GM12878 (cell line): ENCODE data around the gene ARHGEF7. TPM values are rescaled to one million over a fixed set of nuclear protein-coding genes. Genes with fewer than 3 reads are reported as not detected.

Source experiments
- ATAC-seq: fragments of 200-7000 bp; cut with Tn5 transposase; 3 replicates; pipeline ENCODE4 v1.9.1; 2020; ENCODE audit warnings: mild to moderate bottlenecking, moderate library complexity
- BruUV-seq: library from RNA; stranded (reverse); fragments of 400-500 nt; replicated peaks from 2 replicates; lab custom pipeline; 2021; lab: Mats Ljungman, UMichigan
- CTCF ChIA-PET: fragments of 300-600 bp; sonication (Branson Sonifier 250); formaldehyde crosslinking; extraction: SDS; loops from one replicate; lab custom pipeline; 2021; ENCODE audit warnings: inconsistent platforms; lab: Yijun Ruan, JAX
- POLR2A ChIA-PET: fragments of 350-600 bp; formaldehyde crosslinking; extraction: SDS; loops from one replicate; lab custom pipeline; 2021; ENCODE audit warnings: inconsistent platforms; lab: Charles Lee
- RAD21 ChIA-PET: fragments of 300-600 bp; sonication (Branson Sonifier 250); formaldehyde crosslinking; loops from one replicate; lab custom pipeline; 2023; ENCODE audit warnings: antibody characterized with exemption; ENCODE audit not compliant: unreplicated experiment; lab: Charles Lee
- SMC1A ChIA-PET: fragments of 300-600 bp; sonication (Branson Sonifier 250); formaldehyde crosslinking; loops from one replicate; lab custom pipeline; 2023; ENCODE audit not compliant: unreplicated experiment, uncharacterized antibody; lab: Charles Lee
- DNase-seq: peaks from one replicate; pipeline ENCODE4 v3.0.0-alpha.2; 2011; ENCODE audit warnings: low read depth, low spot score
- FAIRE-seq: peaks from 3 replicates; lab custom pipeline; 2011; peaks lifted over from hg19 to GRCh38; lab: Jason Lieb, UNC
- H2AFZ ChIP-seq: 2 replicates; pipeline ENCODE4 v1.6.0; 2011; ENCODE audit warnings: low read depth, low read length, control low read depth; ENCODE audit not compliant: control insufficient read depth
- H3K27ac ChIP-seq: 2 replicates; pipeline ENCODE4 v1.5.1; 2011; ENCODE audit warnings: control low read depth; ENCODE audit not compliant: control insufficient read depth, insufficient read depth
- H3K27me3 ChIP-seq, 2 experiments: replicated peaks in 1 of 2; 2 replicates each; pipeline versions ENCODE4 v1.6.0 to v1.6.1; 2011; ENCODE audit warnings: low read length in 1 of 2; ENCODE audit not compliant: control insufficient read depth in 2 of 2, insufficient read depth in 2 of 2
- H3K36me3 ChIP-seq, 2 experiments: 2 replicates each; pipeline ENCODE4 v1.5.1; 2011; ENCODE audit warnings: low read length in 1 of 2; ENCODE audit not compliant: control insufficient read depth in 2 of 2, insufficient read depth in 2 of 2
- H3K4me1 ChIP-seq: 2 replicates; pipeline ENCODE4 v1.6.1; 2011; ENCODE audit warnings: mild to moderate bottlenecking, low read length, moderate library complexity, mixed read lengths; ENCODE audit not compliant: control insufficient read depth, insufficient read depth
- H3K4me2 ChIP-seq: 2 replicates; pipeline ENCODE4 v1.6.0; 2011; ENCODE audit warnings: control low read depth; ENCODE audit not compliant: control insufficient read depth, insufficient read depth
- H3K4me3 ChIP-seq: fragments of 200-600 bp; sonication (generic); 2 replicates; pipeline ENCODE4 v1.5.1; 2016
- H3K79me2 ChIP-seq: 2 replicates; pipeline ENCODE4 v1.6.0; 2011; ENCODE audit warnings: low read length; ENCODE audit not compliant: control insufficient read depth, insufficient read depth
- H3K9ac ChIP-seq: 2 replicates; pipeline ENCODE4 v1.8.0; 2011; ENCODE audit warnings: low read length, control low read depth, mixed read lengths; ENCODE audit not compliant: control insufficient read depth, insufficient read depth
- H3K9me3 ChIP-seq: replicated peaks from 3 replicates; pipeline ENCODE4 v1.5.1; 2011; ENCODE audit warnings: mild to moderate bottlenecking, low read length; ENCODE audit not compliant: control insufficient read depth, insufficient read depth
- H4K20me1 ChIP-seq: 2 replicates; pipeline ENCODE4 v1.6.0; 2011; ENCODE audit not compliant: control insufficient read depth, insufficient read depth
- CBX3 ChIP-seq: fragments of 200-600 bp; sonication (generic); IDR thresholded peaks from 2 replicates; pipeline ENCODE4 v1.6.1; 2016; ENCODE audit warnings: low read depth, borderline replicate concordance
- FOXM1 ChIP-seq: IDR thresholded peaks from 2 replicates; pipeline ENCODE4 v1.6.1; 2012; ENCODE audit warnings: low read depth, mild to moderate bottlenecking, inconsistent platforms, low read length, moderate library complexity
- IRF4 ChIP-seq: IDR thresholded peaks from 2 replicates; pipeline ENCODE4 v1.6.1; 2011; ENCODE audit warnings: low read depth, low read length
- NRF1 ChIP-seq: conservative IDR thresholded peaks from 2 replicates; pipeline ENCODE4 v1.6.1; 2011; ENCODE audit warnings: mild to moderate bottlenecking, low read depth, low read length, improper control_type of control experiment
- PAX8 ChIP-seq: fragments of 450-650 bp; IDR thresholded peaks from 2 replicates; pipeline ENCODE4 v1.6.1; 2017; ENCODE audit warnings: mild to moderate bottlenecking, moderate library complexity
- RBBP5 ChIP-seq: fragments of 200-600 bp; sonication (generic); conservative IDR thresholded peaks from 2 replicates; pipeline ENCODE4 v1.6.1; 2016
- SPI1 ChIP-seq: IDR thresholded peaks from 2 replicates; pipeline ENCODE4 v1.6.1; 2011; ENCODE audit warnings: low read depth, mild to moderate bottlenecking, low read length, moderate library complexity, borderline replicate concordance; ENCODE audit not compliant: insufficient read depth
- WRNIP1 ChIP-seq: IDR thresholded peaks from 2 replicates; pipeline ENCODE4 v1.6.1; 2011; ENCODE audit warnings: low read depth, low read length, improper control_type of control experiment, borderline replicate concordance
- ZNF274 ChIP-seq: IDR thresholded peaks from one replicate; pipeline ENCODE4 v1.8.0; 2011; ENCODE audit not compliant: insufficient read length, insufficient read depth
- WGBS: methylation state at CpG from one replicate; pipeline ENCODE4 v1.1.6; 2016; ENCODE audit warnings: low lambda C conversion rate; ENCODE audit not compliant: insufficient replicate concordance, insufficient coverage; ENCODE audit errors: missing lambda C conversion rate; 5-methylcytosine and 5-hydroxymethylcytosine counted together
- in situ Hi-C: fragments of 300-500 bp; cut with MboI; formaldehyde crosslinking; loops from 9 replicates; pipeline ENCODE4 v1.14.3; 2018; ENCODE audit warnings: mixed read lengths
- intact Hi-C: fragments of 100-400 bp; cut with micrococcal nuclease; formaldehyde crosslinking; loops from one replicate; pipeline ENCODE4 v1.14.2; 2022; ENCODE audit not compliant: unreplicated experiment
- polyA plus RNA-seq, 11 experiments: library from polyadenylated mRNA; depleted of rRNA in 4 of 11; unstranded in 6 of 11; stranded (reverse) in 5 of 11; fragments of >200 nt; fragmentation: Nextera tagmentation in 4 of 11; fragmentation: Illumina TruSeq in 1 of 11; extraction: Ambion mirVana in 4 of 11; extraction: Trizol in 1 of 11; gene quantifications; 1 replicate in 1 of 11; 2 replicates in 10 of 11; pipeline versions ENCODE4 v1.2.1 to v1.2.3, GENCODE V29; 2011 to 2016; ENCODE audit warnings: inconsistent platforms in 2 of 11, missing spikeins in 2 of 11, low read depth in 1 of 11
- total RNA-seq, 4 experiments: library from RNA; depleted of rRNA in 3 of 4; stranded (reverse); fragments of >200 nt in 3 of 4; fragmentation: Illumina TruSeq in 1 of 4; extraction: Trizol in 1 of 4; gene quantifications; 2 replicates each; pipeline versions ENCODE4 v1.2.1 to v1.2.3, GENCODE V29; 2013 to 2021
- TF ChIP-seq, protein P1 (sequence below): IDR thresholded peaks from 2 replicates; pipeline ENCODE4 v1.6.1; 2012; ENCODE audit warnings: low read depth, low read length, improper control_type of control experiment
- TF ChIP-seq, protein P2 (sequence below): fragments of 450-650 bp; IDR thresholded peaks from 2 replicates; pipeline ENCODE4 v1.6.1; 2017; ENCODE audit warnings: mild to moderate bottlenecking, moderate library complexity

Gene ARHGEF7
- total and polyA plus RNA-seq, 10 of the 15 experiments (the other 5 are each of a cell fraction or from before 2014, with no cell fraction given) = 4.7 to 65.5 (median 36.6) TPM

DNA sequence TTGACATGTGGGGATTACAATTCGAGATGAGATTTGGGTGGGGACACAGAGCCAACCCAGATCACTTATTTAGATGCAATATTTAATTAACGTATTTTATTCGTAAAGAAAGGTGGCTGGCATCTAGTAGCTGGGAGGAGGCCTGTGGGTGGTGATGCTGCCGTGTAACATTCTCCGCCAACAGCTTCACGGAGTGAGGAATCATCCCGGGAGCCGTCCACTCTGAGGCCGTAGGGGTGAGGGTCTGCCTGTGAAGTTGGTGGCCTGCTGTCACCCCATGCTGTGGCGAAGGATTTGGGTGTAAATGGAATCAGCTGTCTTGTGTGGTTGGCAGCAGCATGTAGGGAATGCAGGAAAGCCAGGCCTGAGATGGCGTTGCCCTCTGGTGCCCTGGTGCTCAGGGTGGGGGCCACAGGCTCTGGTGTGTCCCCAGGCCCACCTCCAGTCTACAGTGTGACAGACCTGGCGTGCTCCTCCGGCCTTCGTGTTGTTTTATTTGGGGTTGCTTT is 202.0 kb downstream of the ARHGEF7 start:
- no peak overlapping the region for H3K27ac ChIP-seq
- ChIA-PET POLR2A (no interaction called here), CTCF (no interaction called here), SMC1A (no interaction called here), RAD21 (no interaction called here)
- H3K27me3 ChIP-seq = no peaks in the 10 kb centered on the region
- no peak for ATAC-seq
- no peaks in the 10 kb centered on the region for H3K4me1 ChIP-seq
- H2AFZ ChIP-seq = no peak overlapping the region
- BruUV-seq = no TSS peak
- H3K9ac ChIP-seq = no peak overlapping the region
- DNase-seq = no peak
- no peak overlapping the region for H3K4me3 ChIP-seq
- peaks cover 0 to 4% of the 10 kb centered on the region in 2 experiments; a peak in 3 of 4 replicates for H3K36me3 ChIP-seq
- H3K9me3 ChIP-seq = no peaks in the 10 kb centered on the region
- intact Hi-C loops = no loop called here
- no peak overlapping the region for H3K4me2 ChIP-seq
- TF ChIP-seq RBBP5 (no peak), WRNIP1 (no peak), SPI1 (no peak), IRF4 (no peak), PAX8 (no peak), NRF1 (no peak), ZNF274 (no peak), FOXM1 (no peak), CBX3 (no peak)
- TF ChIP-seq, protein P1, sequence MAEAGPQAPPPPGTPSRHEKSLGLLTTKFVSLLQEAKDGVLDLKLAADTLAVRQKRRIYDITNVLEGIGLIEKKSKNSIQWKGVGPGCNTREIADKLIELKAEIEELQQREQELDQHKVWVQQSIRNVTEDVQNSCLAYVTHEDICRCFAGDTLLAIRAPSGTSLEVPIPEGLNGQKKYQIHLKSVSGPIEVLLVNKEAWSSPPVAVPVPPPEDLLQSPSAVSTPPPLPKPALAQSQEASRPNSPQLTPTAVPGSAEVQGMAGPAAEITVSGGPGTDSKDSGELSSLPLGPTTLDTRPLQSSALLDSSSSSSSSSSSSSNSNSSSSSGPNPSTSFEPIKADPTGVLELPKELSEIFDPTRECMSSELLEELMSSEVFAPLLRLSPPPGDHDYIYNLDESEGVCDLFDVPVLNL = no peak
- TF ChIP-seq, protein P2, sequence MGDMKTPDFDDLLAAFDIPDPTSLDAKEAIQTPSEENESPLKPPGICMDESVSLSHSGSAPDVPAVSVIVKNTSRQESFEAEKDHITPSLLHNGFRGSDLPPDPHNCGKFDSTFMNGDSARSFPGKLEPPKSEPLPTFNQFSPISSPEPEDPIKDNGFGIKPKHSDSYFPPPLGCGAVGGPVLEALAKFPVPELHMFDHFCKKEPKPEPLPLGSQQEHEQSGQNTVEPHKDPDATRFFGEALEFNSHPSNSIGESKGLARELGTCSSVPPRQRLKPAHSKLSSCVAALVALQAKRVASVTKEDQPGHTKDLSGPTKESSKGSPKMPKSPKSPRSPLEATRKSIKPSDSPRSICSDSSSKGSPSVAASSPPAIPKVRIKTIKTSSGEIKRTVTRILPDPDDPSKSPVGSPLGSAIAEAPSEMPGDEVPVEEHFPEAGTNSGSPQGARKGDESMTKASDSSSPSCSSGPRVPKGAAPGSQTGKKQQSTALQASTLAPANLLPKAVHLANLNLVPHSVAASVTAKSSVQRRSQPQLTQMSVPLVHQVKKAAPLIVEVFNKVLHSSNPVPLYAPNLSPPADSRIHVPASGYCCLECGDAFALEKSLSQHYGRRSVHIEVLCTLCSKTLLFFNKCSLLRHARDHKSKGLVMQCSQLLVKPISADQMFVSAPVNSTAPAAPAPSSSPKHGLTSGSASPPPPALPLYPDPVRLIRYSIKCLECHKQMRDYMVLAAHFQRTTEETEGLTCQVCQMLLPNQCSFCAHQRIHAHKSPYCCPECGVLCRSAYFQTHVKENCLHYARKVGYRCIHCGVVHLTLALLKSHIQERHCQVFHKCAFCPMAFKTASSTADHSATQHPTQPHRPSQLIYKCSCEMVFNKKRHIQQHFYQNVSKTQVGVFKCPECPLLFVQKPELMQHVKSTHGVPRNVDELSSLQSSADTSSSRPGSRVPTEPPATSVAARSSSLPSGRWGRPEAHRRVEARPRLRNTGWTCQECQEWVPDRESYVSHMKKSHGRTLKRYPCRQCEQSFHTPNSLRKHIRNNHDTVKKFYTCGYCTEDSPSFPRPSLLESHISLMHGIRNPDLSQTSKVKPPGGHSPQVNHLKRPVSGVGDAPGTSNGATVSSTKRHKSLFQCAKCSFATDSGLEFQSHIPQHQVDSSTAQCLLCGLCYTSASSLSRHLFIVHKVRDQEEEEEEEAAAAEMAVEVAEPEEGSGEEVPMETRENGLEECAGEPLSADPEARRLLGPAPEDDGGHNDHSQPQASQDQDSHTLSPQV = no peak
- 96% methylated on average over 14 of the region's 14 CpGs for WGBS
- H4K20me1 ChIP-seq = no peaks in the 10 kb centered on the region
- FAIRE-seq = no peak
- in situ Hi-C loops = no loop called here
- H3K79me2 ChIP-seq = no peaks in the 10 kb centered on the region
